Measurements from ENCODE around the gene MCF2.

The MCF2 gene

DNA sequence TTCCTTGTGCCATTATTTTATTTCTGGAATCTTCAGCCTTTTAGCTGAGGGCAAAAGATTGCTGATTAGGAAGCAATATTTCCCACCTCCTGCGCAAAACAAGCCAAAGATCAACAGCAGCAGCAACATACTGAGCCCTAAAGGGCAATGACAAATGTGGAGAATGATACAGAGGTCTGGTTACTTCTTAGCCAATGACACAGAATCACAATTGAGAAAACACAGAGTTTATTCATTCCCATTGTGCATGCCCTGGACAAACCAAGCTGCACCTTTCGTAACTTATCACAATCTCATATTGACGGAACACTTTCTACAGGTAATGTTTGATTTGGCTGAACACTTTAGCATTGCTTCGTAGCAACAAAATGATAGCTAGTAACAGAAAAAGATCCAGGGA, 164.0 kb downstream of the MCF2 start:
- H3K27ac ChIP-seq, result no peak overlapping the region
- no peaks in the 10 kb centered on the region for H3K36me3 ChIP-seq
- H3K27me3 ChIP-seq, result no peaks in the 10 kb centered on the region
- TF ChIP-seq, protein P1, sequence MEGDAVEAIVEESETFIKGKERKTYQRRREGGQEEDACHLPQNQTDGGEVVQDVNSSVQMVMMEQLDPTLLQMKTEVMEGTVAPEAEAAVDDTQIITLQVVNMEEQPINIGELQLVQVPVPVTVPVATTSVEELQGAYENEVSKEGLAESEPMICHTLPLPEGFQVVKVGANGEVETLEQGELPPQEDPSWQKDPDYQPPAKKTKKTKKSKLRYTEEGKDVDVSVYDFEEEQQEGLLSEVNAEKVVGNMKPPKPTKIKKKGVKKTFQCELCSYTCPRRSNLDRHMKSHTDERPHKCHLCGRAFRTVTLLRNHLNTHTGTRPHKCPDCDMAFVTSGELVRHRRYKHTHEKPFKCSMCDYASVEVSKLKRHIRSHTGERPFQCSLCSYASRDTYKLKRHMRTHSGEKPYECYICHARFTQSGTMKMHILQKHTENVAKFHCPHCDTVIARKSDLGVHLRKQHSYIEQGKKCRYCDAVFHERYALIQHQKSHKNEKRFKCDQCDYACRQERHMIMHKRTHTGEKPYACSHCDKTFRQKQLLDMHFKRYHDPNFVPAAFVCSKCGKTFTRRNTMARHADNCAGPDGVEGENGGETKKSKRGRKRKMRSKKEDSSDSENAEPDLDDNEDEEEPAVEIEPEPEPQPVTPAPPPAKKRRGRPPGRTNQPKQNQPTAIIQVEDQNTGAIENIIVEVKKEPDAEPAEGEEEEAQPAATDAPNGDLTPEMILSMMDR (IDR thresholded peaks at IDR 0.05), result no peak
- no peaks in the 10 kb centered on the region for H3K9me3 ChIP-seq
- no peaks in the 10 kb centered on the region for H3K4me1 ChIP-seq (ENCODE audit: control insufficient read depth in 1 of 2, insufficient read depth in 1 of 2, low read depth in 1 of 2, low read length in 1 of 2)
- H3K4me3 ChIP-seq (ENCODE audit: low read depth in 1 of 2, low read length in 1 of 2), result no peak overlapping the region

DNA sequence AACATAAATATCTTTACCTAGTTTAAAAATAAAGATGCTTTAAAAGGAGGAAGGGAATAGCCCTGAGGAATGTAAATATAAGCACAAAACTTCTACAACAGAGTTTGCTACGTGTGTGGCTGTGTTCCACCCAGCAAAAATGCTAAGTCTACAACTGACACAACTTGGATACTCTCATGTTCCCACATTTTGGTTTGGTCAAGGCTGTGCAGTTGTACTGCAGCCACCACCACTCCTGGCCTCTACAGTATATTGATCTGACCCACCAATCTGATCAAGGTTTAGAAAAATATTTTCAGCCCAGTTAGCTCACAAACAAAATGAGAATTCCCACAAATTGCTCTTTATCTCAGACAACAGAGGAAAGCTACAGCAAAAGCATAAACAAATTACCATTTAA, 165.3 kb downstream of the MCF2 start:
- Histone ChIP-seq H3K27ac (no peak overlapping the region), H3K4me3 (ENCODE audit: low read depth in 1 of 2, low read length in 1 of 2) (no peak overlapping the region), H3K9me3 (no peaks in the 10 kb centered on the region), H3K27me3 (no peaks in the 10 kb centered on the region), H3K4me1 (ENCODE audit: control insufficient read depth in 1 of 2, insufficient read depth in 1 of 2, low read depth in 1 of 2, low read length in 1 of 2) (no peaks in the 10 kb centered on the region), H3K36me3 (no peaks in the 10 kb centered on the region)
- TF ChIP-seq, protein P1 (IDR thresholded peaks at IDR 0.05), result no peak

DNA sequence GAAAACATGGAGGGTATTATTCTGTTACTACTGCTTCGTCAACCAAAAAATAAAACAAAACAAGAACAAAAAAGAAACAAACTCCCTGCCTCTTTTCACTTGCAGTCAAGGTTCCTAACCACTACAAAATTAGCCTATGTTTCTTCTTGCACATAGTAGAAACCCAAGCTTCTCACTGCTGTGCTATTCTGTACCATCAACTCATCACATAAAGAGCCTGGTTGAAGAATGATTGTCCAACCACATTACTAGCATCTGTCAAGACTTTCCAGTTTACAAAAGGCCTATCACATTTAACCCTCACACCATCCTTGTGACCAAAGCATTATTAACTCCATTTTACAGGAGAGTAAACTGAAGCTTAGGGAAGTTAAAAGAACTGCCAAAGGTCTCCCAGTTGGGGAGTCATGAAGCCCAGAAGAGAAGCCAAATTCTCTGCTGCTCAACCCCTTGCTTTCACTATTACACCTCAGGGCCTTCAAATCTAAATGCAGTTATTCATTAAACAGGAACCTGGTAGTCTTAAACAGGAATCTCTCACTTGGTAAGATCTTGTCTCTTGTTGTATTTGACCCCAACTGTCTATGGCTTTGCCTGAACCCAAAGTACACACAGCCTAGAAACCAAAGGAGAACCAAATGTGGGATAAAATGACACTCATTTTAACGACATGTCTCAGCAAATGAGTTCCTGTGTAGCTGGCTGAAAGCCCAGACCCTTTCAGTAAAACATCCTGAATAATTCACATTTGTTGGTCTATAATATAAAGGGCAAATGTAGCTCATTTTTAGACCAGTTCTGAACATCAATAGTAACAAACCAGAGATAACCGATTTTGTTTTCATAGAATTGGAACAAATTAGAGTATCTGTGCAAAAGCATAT, 168.8 kb downstream of the MCF2 start:
- H3K9me3 ChIP-seq, result no peaks in the 10 kb centered on the region

DNA sequence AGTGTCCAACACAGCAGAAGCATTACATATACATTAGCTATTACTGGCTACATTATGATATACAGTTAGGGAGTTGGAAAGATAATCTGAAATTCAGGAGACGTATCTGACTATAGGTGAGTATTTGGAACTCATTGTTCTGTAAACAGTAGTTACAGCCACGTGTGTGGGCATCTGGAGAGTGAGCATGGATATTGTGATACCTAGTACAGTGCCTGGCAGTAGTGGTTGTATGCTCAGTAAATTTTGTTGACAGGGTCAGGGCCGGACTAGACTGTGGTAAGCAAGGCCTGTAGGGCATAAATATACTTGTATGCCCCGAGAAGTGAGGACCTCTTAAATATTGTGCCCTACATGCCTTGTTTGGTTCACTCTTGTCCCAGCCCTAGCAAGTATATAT, 174.5 kb downstream of the MCF2 start:
- Histone ChIP-seq H3K27me3 (no peaks in the 10 kb centered on the region), H3K4me1 (ENCODE audit: control insufficient read depth in 1 of 2, insufficient read depth in 1 of 2, low read depth in 1 of 2, low read length in 1 of 2) (no peaks in the 10 kb centered on the region), H3K9me3 (no peaks in the 10 kb centered on the region), H3K4me3 (ENCODE audit: low read depth in 1 of 2, low read length in 1 of 2) (no peak overlapping the region), H3K36me3 (no peaks in the 10 kb centered on the region), H3K27ac (no peak overlapping the region)
- TF ChIP-seq, protein P1 (IDR thresholded peaks at IDR 0.05), result no peak

More for the DNA sequence above, 168.8 kb downstream of the MCF2 start:
- H3K27me3 ChIP-seq, result no peaks in the 10 kb centered on the region
- no peak overlapping the region for H3K4me3 ChIP-seq (ENCODE audit: low read depth in 1 of 2, low read length in 1 of 2)
- H3K36me3 ChIP-seq, result no peaks in the 10 kb centered on the region
- H3K4me1 ChIP-seq (ENCODE audit: control insufficient read depth in 1 of 2, insufficient read depth in 1 of 2, low read depth in 1 of 2, low read length in 1 of 2), result no peaks in the 10 kb centered on the region
- TF ChIP-seq, protein P1 (IDR thresholded peaks at IDR 0.05), result no peak
- H3K27ac ChIP-seq, result no peak overlapping the region

DNA sequence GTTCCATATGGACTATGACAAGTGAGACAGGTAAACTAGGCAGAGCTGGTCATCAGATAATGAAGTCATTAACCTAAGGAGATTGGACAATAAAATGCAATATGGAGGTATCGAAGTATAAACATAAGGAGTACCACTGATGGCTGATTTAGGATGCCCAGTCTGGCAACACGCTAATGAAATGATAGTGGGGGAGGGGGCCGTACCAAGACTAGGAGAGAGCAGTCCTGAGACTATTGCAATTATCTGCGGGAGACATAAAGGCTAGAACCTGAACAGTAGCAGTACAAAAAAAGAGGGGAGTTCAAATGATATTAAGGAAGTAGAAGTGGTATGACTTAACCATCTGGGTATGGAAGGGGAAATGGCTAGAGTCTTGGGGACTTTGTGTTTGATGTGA, 175.1 kb downstream of the MCF2 start:
- no peak overlapping the region for H3K27ac ChIP-seq
- H3K36me3 ChIP-seq, result no peaks in the 10 kb centered on the region
- H3K9me3 ChIP-seq, result no peaks in the 10 kb centered on the region
- H3K4me3 ChIP-seq (ENCODE audit: low read depth in 1 of 2, low read length in 1 of 2), result no peak overlapping the region
- no peaks in the 10 kb centered on the region for H3K27me3 ChIP-seq
- TF ChIP-seq, protein P1 (IDR thresholded peaks at IDR 0.05), result no peak
- H3K4me1 ChIP-seq (ENCODE audit: control insufficient read depth in 1 of 2, insufficient read depth in 1 of 2, low read depth in 1 of 2, low read length in 1 of 2), result no peaks in the 10 kb centered on the region

Data from neutrophil (primary cell).